Measurements from ENCODE around the gene PPP6R2.
"Not testable (repeated sequence)": the region's sequence is repeated elsewhere in the genome, so short reads cannot be mapped to it uniquely, and the experiment has no call there.

PPP6R2 gene

GRCh38 chr22:50322382-50323104 is 20.6 kb upstream of the PPP6R2 start:
- H3K4me1 ChIP-seq (ENCODE audit: control insufficient read depth, insufficient read depth, low read length); H3K4me3 ChIP-seq (ENCODE audit: low read length); H3K9me3 ChIP-seq (ENCODE audit: control insufficient read depth, low read length); DNase-seq (ENCODE audit: low read depth); H3K27me3 ChIP-seq (replicated peaks; ENCODE audit: control insufficient read depth, insufficient read depth, low read length); H3K9ac ChIP-seq (ENCODE audit: low read length); H3K36me3 ChIP-seq (ENCODE audit: control insufficient read depth, insufficient read depth, low read length, severe bottlenecking): not testable (repeated sequence)

- Histone ChIP-seq H3K4me1 (ENCODE audit: control insufficient read depth, insufficient read depth, low read length) (peaks cover 12% of the 10 kb centered on the region), H3K4me3 (ENCODE audit: low read length) (no peak overlapping the region), H3K9ac (ENCODE audit: low read length) (no peak overlapping the region), H3K27me3 (replicated peaks; ENCODE audit: control insufficient read depth, insufficient read depth, low read length) (no peaks in the 10 kb centered on the region), H3K36me3 (ENCODE audit: control insufficient read depth, insufficient read depth, low read length, severe bottlenecking) (no peaks in the 10 kb centered on the region), H3K9me3 (ENCODE audit: control insufficient read depth, low read length) (no peaks in the 10 kb centered on the region)
- DNase-seq (ENCODE audit: low read depth) = no peak
These were observed 19.2 kb upstream of the PPP6R2 start for GRCh38 chr22:50323900-50324299.

GRCh38 chr22:50325444-50326224 is 17.5 kb upstream of the PPP6R2 start:
- peak overlapping the region; percentile 98 for H3K9ac ChIP-seq (ENCODE audit: low read length)
- peak overlapping the region; percentile 84 for H3K4me3 ChIP-seq (ENCODE audit: low read length)
- H3K4me1 ChIP-seq (ENCODE audit: control insufficient read depth, insufficient read depth, low read length) = peaks cover 12% of the 10 kb centered on the region
- H3K27me3 ChIP-seq (replicated peaks; ENCODE audit: control insufficient read depth, insufficient read depth, low read length) = no peaks in the 10 kb centered on the region
- H3K36me3 ChIP-seq (ENCODE audit: control insufficient read depth, insufficient read depth, low read length, severe bottlenecking) = no peaks in the 10 kb centered on the region
- no peaks in the 10 kb centered on the region for H3K9me3 ChIP-seq (ENCODE audit: control insufficient read depth, low read length)
- DNase-seq (ENCODE audit: low read depth) = no peak

GRCh38 chr22:50326225-50326955 is 16.7 kb upstream of the PPP6R2 start:
- DNase-seq (ENCODE audit: low read depth) = no peak
- peak overlapping the region; percentile 84 for H3K4me3 ChIP-seq (ENCODE audit: low read length)
- H3K9me3 ChIP-seq (ENCODE audit: control insufficient read depth, low read length) = no peaks in the 10 kb centered on the region
- no peaks in the 10 kb centered on the region for H3K36me3 ChIP-seq (ENCODE audit: control insufficient read depth, insufficient read depth, low read length, severe bottlenecking)
- no peaks in the 10 kb centered on the region for H3K27me3 ChIP-seq (replicated peaks; ENCODE audit: control insufficient read depth, insufficient read depth, low read length)
- peak overlapping the region; percentile 98 for H3K9ac ChIP-seq (ENCODE audit: low read length)
- H3K4me1 ChIP-seq (ENCODE audit: control insufficient read depth, insufficient read depth, low read length) = peaks cover 12% of the 10 kb centered on the region

- no peaks in the 10 kb centered on the region for H3K9me3 ChIP-seq (ENCODE audit: control insufficient read depth, low read length)
- no peaks in the 10 kb centered on the region for H3K36me3 ChIP-seq (ENCODE audit: control insufficient read depth, insufficient read depth, low read length, severe bottlenecking)
- no peaks in the 10 kb centered on the region for H3K27me3 ChIP-seq (replicated peaks; ENCODE audit: control insufficient read depth, insufficient read depth, low read length)
- H3K9ac ChIP-seq (ENCODE audit: low read length) = peak within 1 kb of the TSS; percentile 98
- H3K4me1 ChIP-seq (ENCODE audit: control insufficient read depth, insufficient read depth, low read length) = peaks cover 12% of the 10 kb centered on the region
- peak within 1 kb of the TSS; percentile 84 for H3K4me3 ChIP-seq (ENCODE audit: low read length)
- peak; percentile 95 for DNase-seq (ENCODE audit: low read depth)
These were observed 16.0 kb upstream of the PPP6R2 start, which contains the start of gene DENND6B for GRCh38 chr22:50326956-50327710. TSS of gene DENND6B (minus strand) at chr22:50327012. CDS start at chr22:50326988, 24 bp downstream.

GRCh38 chr22:50327711-50328019 is 15.5 kb upstream of the PPP6R2 start:
- peak overlapping the region; percentile 98 for H3K9ac ChIP-seq (ENCODE audit: low read length)
- DNase-seq (ENCODE audit: low read depth) = no peak
- H3K4me1 ChIP-seq (ENCODE audit: control insufficient read depth, insufficient read depth, low read length) = peaks cover 12% of the 10 kb centered on the region
- H3K36me3 ChIP-seq (ENCODE audit: control insufficient read depth, insufficient read depth, low read length, severe bottlenecking) = no peaks in the 10 kb centered on the region
- no peaks in the 10 kb centered on the region for H3K27me3 ChIP-seq (replicated peaks; ENCODE audit: control insufficient read depth, insufficient read depth, low read length)
- no peaks in the 10 kb centered on the region for H3K9me3 ChIP-seq (ENCODE audit: control insufficient read depth, low read length)
- peak overlapping the region; percentile 84 for H3K4me3 ChIP-seq (ENCODE audit: low read length)

GRCh38 chr22:50329236-50329635 is 13.9 kb upstream of the PPP6R2 start:
- no peaks in the 10 kb centered on the region for H3K27me3 ChIP-seq (replicated peaks; ENCODE audit: control insufficient read depth, insufficient read depth, low read length)
- no peak overlapping the region for H3K9ac ChIP-seq (ENCODE audit: low read length)
- H3K9me3 ChIP-seq (ENCODE audit: control insufficient read depth, low read length) = no peaks in the 10 kb centered on the region
- peak; percentile 28 for DNase-seq (ENCODE audit: low read depth)
- H3K4me3 ChIP-seq (ENCODE audit: low read length) = no peak overlapping the region
- peaks cover 12% of the 10 kb centered on the region for H3K4me1 ChIP-seq (ENCODE audit: control insufficient read depth, insufficient read depth, low read length)
- no peaks in the 10 kb centered on the region for H3K36me3 ChIP-seq (ENCODE audit: control insufficient read depth, insufficient read depth, low read length, severe bottlenecking)

GRCh38 chr22:50334433-50334832 is 8.7 kb upstream of the PPP6R2 start:
- H3K9me3 ChIP-seq (ENCODE audit: control insufficient read depth, low read length); H3K4me3 ChIP-seq (ENCODE audit: low read length); H3K36me3 ChIP-seq (ENCODE audit: control insufficient read depth, insufficient read depth, low read length, severe bottlenecking); H3K9ac ChIP-seq (ENCODE audit: low read length); H3K27me3 ChIP-seq (replicated peaks; ENCODE audit: control insufficient read depth, insufficient read depth, low read length); H3K4me1 ChIP-seq (ENCODE audit: control insufficient read depth, insufficient read depth, low read length); DNase-seq (ENCODE audit: low read depth): not testable (repeated sequence)

GRCh38 chr22:50337262-50338041 is 5.7 kb upstream of the PPP6R2 start:
- no peak for DNase-seq (ENCODE audit: low read depth)
- H3K4me3 ChIP-seq (ENCODE audit: low read length) = no peak overlapping the region
- H3K36me3 ChIP-seq (ENCODE audit: control insufficient read depth, insufficient read depth, low read length, severe bottlenecking) = no peaks in the 10 kb centered on the region
- H3K9ac ChIP-seq (ENCODE audit: low read length) = no peak overlapping the region
- H3K9me3 ChIP-seq (ENCODE audit: control insufficient read depth, low read length) = no peaks in the 10 kb centered on the region
- no peaks in the 10 kb centered on the region for H3K27me3 ChIP-seq (replicated peaks; ENCODE audit: control insufficient read depth, insufficient read depth, low read length)
- H3K4me1 ChIP-seq (ENCODE audit: control insufficient read depth, insufficient read depth, low read length) = no peaks in the 10 kb centered on the region

GRCh38 chr22:50338042-50338573 is 5.0 kb upstream of the PPP6R2 start:
- no peak overlapping the region for H3K9ac ChIP-seq (ENCODE audit: low read length)

More at GRCh38 chr22:50338042-50338573, 5.0 kb upstream of the PPP6R2 start:
- Histone ChIP-seq H3K4me1 (ENCODE audit: control insufficient read depth, insufficient read depth, low read length) (peaks cover 3% of the 10 kb centered on the region), H3K4me3 (ENCODE audit: low read length) (no peak overlapping the region), H3K36me3 (ENCODE audit: control insufficient read depth, insufficient read depth, low read length, severe bottlenecking) (no peaks in the 10 kb centered on the region), H3K27me3 (replicated peaks; ENCODE audit: control insufficient read depth, insufficient read depth, low read length) (no peaks in the 10 kb centered on the region), H3K9me3 (ENCODE audit: control insufficient read depth, low read length) (no peaks in the 10 kb centered on the region)
- DNase-seq (ENCODE audit: low read depth) = no peak

Data from adipocyte (in vitro differentiated cells).